HL-60 (cell line): ENCODE results near the gene L3MBTL1.

Experiments used
- TF ChIP-seq, protein P1 (sequence below): IDR thresholded peaks from one replicate; pipeline ENCODE4 v1.5.1; 2011; ENCODE audit warnings: low read length, control low read depth, inconsistent platforms; ENCODE audit not compliant: insufficient read depth
- TF ChIP-seq, protein P2 (sequence below): IDR thresholded peaks from 2 replicates; pipeline ENCODE4 v1.6.1; 2012; ENCODE audit warnings: low read depth; ENCODE audit not compliant: insufficient replicate concordance

DNA sequence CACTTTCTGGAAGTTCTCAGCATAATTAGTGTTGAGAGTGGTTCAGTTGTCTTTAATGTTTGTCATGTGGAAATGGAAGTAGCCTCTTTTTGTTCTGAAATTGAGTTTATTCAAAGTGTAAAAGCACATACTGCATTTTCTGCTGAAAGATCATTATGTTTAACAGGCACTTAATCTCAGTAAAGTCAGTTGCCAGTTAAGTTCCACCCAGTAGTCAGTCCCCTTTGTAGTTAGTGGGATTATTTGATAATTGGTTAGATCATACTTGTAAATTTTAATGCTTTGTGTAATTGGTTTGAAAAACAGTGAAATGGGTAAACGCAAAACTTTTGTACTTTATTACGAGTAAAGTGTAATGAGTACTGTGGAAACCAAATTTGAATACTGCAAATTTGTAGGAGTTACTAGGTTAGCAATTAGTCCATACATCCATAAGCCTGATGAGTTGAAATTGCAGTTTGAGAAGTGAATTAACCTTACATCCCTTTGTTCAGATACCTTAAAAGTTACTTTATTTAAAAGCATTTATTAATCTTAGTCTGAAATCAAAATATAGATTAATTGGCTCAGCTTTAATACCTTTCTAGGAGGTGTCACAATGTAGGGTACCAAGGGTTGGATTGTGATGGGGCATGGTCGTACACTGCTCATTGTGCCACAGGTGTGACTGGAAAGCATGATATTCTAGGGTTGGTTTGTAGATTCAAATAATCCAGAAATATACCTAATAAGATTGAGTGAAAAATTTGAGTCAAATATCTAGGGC is 45.4 kb upstream of the L3MBTL1 start:
- TF ChIP-seq, protein P1, sequence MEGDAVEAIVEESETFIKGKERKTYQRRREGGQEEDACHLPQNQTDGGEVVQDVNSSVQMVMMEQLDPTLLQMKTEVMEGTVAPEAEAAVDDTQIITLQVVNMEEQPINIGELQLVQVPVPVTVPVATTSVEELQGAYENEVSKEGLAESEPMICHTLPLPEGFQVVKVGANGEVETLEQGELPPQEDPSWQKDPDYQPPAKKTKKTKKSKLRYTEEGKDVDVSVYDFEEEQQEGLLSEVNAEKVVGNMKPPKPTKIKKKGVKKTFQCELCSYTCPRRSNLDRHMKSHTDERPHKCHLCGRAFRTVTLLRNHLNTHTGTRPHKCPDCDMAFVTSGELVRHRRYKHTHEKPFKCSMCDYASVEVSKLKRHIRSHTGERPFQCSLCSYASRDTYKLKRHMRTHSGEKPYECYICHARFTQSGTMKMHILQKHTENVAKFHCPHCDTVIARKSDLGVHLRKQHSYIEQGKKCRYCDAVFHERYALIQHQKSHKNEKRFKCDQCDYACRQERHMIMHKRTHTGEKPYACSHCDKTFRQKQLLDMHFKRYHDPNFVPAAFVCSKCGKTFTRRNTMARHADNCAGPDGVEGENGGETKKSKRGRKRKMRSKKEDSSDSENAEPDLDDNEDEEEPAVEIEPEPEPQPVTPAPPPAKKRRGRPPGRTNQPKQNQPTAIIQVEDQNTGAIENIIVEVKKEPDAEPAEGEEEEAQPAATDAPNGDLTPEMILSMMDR: no peak
- TF ChIP-seq, protein P2, sequence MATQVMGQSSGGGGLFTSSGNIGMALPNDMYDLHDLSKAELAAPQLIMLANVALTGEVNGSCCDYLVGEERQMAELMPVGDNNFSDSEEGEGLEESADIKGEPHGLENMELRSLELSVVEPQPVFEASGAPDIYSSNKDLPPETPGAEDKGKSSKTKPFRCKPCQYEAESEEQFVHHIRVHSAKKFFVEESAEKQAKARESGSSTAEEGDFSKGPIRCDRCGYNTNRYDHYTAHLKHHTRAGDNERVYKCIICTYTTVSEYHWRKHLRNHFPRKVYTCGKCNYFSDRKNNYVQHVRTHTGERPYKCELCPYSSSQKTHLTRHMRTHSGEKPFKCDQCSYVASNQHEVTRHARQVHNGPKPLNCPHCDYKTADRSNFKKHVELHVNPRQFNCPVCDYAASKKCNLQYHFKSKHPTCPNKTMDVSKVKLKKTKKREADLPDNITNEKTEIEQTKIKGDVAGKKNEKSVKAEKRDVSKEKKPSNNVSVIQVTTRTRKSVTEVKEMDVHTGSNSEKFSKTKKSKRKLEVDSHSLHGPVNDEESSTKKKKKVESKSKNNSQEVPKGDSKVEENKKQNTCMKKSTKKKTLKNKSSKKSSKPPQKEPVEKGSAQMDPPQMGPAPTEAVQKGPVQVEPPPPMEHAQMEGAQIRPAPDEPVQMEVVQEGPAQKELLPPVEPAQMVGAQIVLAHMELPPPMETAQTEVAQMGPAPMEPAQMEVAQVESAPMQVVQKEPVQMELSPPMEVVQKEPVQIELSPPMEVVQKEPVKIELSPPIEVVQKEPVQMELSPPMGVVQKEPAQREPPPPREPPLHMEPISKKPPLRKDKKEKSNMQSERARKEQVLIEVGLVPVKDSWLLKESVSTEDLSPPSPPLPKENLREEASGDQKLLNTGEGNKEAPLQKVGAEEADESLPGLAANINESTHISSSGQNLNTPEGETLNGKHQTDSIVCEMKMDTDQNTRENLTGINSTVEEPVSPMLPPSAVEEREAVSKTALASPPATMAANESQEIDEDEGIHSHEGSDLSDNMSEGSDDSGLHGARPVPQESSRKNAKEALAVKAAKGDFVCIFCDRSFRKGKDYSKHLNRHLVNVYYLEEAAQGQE: no peak
